ENCODE measurements around the gene KLHDC8B. TPM values are rescaled to one million over a fixed set of nuclear protein-coding genes. Genes with fewer than 3 reads are reported as not detected.

The KLHDC8B gene
- total and polyA plus RNA-seq, 10 of the 15 experiments (the other 5 are each of a cell fraction or from before 2014, with no cell fraction given): 0.31 to 1.5 (median 0.85) TPM; not detected in 1

DNA sequence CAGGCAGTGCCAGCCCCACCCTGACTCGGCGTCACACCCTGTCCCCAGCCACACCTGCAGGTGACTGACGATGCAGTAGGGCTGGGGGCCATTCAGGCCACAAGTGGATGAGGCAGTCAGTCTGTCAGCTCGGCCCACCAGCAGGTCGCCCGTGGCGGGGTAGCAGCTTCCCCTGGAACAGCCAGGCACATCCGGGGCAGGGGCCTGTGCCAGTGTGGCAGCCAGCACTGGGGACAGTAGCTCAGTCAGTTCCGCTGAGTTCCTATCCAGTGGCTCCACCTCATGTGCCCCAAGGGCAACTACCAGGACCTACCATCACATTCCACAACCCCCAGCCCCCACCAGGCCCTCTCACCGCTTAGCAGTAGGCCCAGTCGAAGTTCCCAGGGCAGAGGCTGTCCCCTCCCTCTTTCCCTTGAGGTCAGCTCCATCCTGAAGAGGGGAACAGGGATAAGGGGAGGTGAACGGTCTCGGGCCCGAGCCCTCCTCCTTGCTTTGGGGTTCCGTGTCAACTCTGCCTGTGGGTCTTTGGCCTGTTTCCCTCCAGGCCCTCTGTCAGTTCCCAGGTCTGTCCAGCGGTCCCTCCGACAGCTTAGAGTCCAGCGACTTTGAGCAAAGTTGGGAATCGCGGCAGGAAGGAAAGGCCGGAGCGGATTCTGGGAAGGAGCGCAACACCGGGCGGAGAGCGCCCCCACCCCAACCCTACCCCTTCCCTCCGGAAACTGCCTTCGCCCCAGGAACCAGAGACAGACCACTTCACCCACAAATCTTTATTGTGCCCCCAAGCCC is 38.8 kb upstream of the KLHDC8B start, which contains the start of gene LAMB2 (continued):
- TF ChIP-seq, protein P1, sequence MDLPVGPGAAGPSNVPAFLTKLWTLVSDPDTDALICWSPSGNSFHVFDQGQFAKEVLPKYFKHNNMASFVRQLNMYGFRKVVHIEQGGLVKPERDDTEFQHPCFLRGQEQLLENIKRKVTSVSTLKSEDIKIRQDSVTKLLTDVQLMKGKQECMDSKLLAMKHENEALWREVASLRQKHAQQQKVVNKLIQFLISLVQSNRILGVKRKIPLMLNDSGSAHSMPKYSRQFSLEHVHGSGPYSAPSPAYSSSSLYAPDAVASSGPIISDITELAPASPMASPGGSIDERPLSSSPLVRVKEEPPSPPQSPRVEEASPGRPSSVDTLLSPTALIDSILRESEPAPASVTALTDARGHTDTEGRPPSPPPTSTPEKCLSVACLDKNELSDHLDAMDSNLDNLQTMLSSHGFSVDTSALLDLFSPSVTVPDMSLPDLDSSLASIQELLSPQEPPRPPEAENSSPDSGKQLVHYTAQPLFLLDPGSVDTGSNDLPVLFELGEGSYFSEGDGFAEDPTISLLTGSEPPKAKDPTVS (IDR thresholded peaks at IDR 0.05; ENCODE audit: low read depth, low read length): no peak
- TF ChIP-seq HDGF (IDR thresholded peaks at IDR 0.05) (no peak), SIX5 (IDR thresholded peaks at IDR 0.05; ENCODE audit: low read depth, low read length, severe bottlenecking) (no peak), LARP7 (IDR thresholded peaks at IDR 0.05) (no peak), FOXK2 (IDR thresholded peaks at IDR 0.05) (no peak), BMI1 (IDR thresholded peaks at IDR 0.05; ENCODE audit: borderline replicate concordance) (no peak), POLR2A (IDR thresholded peaks at IDR 0.05; ENCODE audit: low read depth, low read length) (no peak)
- TF ChIP-seq, protein P2, sequence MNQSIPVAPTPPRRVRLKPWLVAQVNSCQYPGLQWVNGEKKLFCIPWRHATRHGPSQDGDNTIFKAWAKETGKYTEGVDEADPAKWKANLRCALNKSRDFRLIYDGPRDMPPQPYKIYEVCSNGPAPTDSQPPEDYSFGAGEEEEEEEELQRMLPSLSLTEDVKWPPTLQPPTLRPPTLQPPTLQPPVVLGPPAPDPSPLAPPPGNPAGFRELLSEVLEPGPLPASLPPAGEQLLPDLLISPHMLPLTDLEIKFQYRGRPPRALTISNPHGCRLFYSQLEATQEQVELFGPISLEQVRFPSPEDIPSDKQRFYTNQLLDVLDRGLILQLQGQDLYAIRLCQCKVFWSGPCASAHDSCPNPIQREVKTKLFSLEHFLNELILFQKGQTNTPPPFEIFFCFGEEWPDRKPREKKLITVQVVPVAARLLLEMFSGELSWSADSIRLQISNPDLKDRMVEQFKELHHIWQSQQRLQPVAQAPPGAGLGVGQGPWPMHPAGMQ (IDR thresholded peaks at IDR 0.05; ENCODE audit: borderline replicate concordance): no peak

DNA sequence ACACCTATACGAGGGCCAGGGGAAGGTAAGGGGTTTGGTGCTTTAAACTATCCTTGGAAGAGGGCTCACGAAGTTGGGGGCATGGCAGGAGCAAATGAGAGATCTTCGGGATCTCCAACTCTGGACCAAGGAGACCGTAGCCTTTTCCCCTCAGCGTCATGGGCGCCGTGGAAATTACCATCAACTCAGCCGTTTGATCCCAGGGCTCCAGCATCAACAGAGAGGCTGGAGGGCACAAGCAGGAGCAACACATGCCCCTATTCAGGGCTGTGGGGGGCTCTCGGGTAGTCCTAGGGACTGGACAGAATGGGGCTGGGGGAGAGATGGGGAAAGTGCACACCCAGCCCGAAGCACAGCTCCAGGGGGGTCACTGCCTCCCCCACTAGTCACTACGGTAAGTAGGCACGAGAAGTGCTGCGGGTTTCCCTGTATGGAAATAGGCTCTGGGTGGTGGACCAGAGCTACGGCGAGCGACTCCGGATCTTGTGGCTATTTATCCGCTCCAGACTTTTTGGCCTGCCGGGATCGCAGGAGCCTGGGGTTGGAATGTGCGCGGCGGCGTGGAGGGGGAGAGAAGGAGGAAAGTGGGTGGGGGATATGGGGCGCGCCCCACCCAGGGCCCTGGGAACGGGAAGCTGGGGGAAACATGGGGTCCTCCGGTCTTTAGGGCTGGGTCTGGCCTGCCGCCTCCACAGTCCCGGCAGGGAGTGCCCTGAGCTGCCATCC is 38.0 kb upstream of the KLHDC8B start:
- H3K9me3 ChIP-seq (replicated peaks; ENCODE audit: control insufficient read depth, insufficient read depth, low read length): no peaks in the 10 kb centered on the region
- no peak overlapping the region for H2AFZ ChIP-seq (ENCODE audit: control insufficient read depth, low read depth, low read length)
- H3K4me3 ChIP-seq: no peak overlapping the region
- FAIRE-seq (no peak), DNase-seq (ENCODE audit: low read depth, low spot score) (no peak), ATAC-seq (no peak; the same call in 2 of the 3 replicates)
- H3K4me2 ChIP-seq (ENCODE audit: control insufficient read depth, insufficient read depth): no peak overlapping the region
- ChIA-PET POLR2A (no interaction called here), RAD21 (ENCODE audit: unreplicated experiment) (no interaction called here), CTCF (no interaction called here), SMC1A (ENCODE audit: uncharacterized antibody, unreplicated experiment) (no interaction called here)
- no peaks in the 10 kb centered on the region for H3K4me1 ChIP-seq (ENCODE audit: control insufficient read depth, insufficient read depth, low read length)
- no TSS peak for BruUV-seq (replicated peaks)
- no peaks in the 10 kb centered on the region for H3K79me2 ChIP-seq (ENCODE audit: control insufficient read depth, insufficient read depth, low read length)
- intact Hi-C loops (cut with micrococcal nuclease; ENCODE audit: unreplicated experiment) (no loop called here), in situ Hi-C loops (cut with MboI) (no loop called here)
- H3K27me3 ChIP-seq (replicated peaks in 1 of 2; ENCODE audit: control insufficient read depth in 2 of 2, insufficient read depth in 2 of 2, low read length in 1 of 2): peaks cover 3 to 4% of the 10 kb centered on the region in 2 experiments; a peak in 2 of 4 replicates
- no peak overlapping the region for H3K9ac ChIP-seq (ENCODE audit: control insufficient read depth, insufficient read depth, low read length)
- no peak overlapping the region for H3K27ac ChIP-seq (ENCODE audit: control insufficient read depth, insufficient read depth)
- no peaks in the 10 kb centered on the region for H3K36me3 ChIP-seq (ENCODE audit: control insufficient read depth in 2 of 2, insufficient read depth in 2 of 2, low read length in 1 of 2)
- TF ChIP-seq, protein P3, sequence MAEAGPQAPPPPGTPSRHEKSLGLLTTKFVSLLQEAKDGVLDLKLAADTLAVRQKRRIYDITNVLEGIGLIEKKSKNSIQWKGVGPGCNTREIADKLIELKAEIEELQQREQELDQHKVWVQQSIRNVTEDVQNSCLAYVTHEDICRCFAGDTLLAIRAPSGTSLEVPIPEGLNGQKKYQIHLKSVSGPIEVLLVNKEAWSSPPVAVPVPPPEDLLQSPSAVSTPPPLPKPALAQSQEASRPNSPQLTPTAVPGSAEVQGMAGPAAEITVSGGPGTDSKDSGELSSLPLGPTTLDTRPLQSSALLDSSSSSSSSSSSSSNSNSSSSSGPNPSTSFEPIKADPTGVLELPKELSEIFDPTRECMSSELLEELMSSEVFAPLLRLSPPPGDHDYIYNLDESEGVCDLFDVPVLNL (IDR thresholded peaks at IDR 0.05; ENCODE audit: low read depth, low read length): no peak
- TF ChIP-seq RUNX3 (IDR thresholded peaks at IDR 0.05; ENCODE audit: low read length): peak; percentile 36; the same call in 1 of the 2 replicates
- TF ChIP-seq IRF4 (IDR thresholded peaks at IDR 0.05; ENCODE audit: low read depth, low read length): no peak
- no peak for TF ChIP-seq RBBP5 (conservative IDR thresholded peaks at IDR 0.05)
- no peak for TF ChIP-seq CHD4 (IDR thresholded peaks at IDR 0.05)
- TF ChIP-seq, protein P4, sequence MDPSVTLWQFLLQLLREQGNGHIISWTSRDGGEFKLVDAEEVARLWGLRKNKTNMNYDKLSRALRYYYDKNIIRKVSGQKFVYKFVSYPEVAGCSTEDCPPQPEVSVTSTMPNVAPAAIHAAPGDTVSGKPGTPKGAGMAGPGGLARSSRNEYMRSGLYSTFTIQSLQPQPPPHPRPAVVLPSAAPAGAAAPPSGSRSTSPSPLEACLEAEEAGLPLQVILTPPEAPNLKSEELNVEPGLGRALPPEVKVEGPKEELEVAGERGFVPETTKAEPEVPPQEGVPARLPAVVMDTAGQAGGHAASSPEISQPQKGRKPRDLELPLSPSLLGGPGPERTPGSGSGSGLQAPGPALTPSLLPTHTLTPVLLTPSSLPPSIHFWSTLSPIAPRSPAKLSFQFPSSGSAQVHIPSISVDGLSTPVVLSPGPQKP (IDR thresholded peaks at IDR 0.05; ENCODE audit: low read depth, low read length): no peak
- TF ChIP-seq NBN (IDR thresholded peaks at IDR 0.05): no peak
- no peaks in the 10 kb centered on the region for H4K20me1 ChIP-seq (ENCODE audit: control insufficient read depth, insufficient read depth)
- 7% methylated on average over 26 of the region's 30 CpGs for WGBS (ENCODE audit: insufficient coverage, insufficient replicate concordance, low lambda C conversion rate, missing lambda C conversion rate)

Measured in GM12878 (cell line).